ENCODE measurements around the gene GPR161.

The GPR161 gene

GRCh38 chr1:168146626-168147025 is 9.9 kb upstream of the GPR161 start:
- no peak for DNase-seq

DNA sequence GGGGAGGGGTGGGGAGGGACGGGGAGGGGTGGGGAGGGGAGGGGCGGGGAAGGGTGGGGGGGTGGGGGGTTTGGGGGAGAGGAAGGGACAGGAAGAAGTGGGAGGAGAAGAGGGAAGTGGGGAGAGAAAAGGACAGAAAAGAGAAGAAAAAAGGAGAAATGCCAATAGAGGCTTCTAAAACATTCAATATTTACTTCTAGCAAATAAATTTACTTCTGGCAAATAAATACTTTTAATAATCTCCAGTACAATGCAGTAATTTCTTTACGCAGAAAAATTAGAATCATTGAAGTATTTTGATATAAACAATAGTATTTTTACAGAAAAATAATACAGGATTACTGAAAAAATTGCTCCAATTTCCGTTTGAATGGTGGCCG is 9.4 kb upstream of the GPR161 start:
- DNase-seq, result no peak

GRCh38 chr1:168145184-168146159 is 8.7 kb upstream of the GPR161 start:
- DNase-seq, result peak; percentile 68

GRCh38 chr1:168141871-168142385 is 5.2 kb upstream of the GPR161 start:
- DNase-seq, result no peak

DNA sequence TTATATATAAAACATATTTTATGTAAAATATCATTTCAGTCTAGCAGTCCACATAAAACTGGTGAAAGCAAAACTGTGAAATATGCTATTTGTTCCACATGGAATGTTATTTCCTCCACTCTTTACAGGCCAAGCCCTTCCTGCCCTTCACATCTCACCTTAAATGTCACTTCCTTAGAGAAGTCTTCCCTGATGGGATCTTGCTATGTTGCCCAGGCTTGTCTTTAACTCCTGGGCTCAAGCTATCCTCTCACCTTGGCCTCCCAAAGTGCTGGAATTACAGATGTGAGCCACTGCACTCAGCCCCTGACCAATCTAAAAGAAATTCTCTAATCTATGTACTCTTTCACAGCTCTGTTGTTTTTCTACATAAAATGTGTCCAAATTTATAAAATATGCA is 2.3 kb upstream of the GPR161 start:
- DNase-seq, result no peak

GRCh38 chr1:168138134-168138533 is 1.4 kb upstream of the GPR161 start:
- DNase-seq, result no peak

DNA sequence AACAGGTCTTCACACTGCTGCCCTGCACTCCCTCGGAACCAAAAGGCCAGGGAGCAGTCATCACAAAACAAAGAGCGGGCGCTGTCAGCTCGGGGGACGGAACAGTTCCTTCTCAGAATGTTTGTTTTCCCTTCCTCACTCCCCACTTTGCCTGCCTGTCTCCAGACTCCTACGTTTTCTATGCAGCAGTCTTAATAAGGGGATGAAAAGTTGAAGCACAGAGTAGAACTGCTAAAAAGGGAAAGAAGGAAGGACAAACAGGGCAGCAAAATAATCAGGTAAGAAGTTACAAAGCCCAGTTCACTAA is 738 bp upstream of the GPR161 start:
- DNase-seq, result no peak

DNA sequence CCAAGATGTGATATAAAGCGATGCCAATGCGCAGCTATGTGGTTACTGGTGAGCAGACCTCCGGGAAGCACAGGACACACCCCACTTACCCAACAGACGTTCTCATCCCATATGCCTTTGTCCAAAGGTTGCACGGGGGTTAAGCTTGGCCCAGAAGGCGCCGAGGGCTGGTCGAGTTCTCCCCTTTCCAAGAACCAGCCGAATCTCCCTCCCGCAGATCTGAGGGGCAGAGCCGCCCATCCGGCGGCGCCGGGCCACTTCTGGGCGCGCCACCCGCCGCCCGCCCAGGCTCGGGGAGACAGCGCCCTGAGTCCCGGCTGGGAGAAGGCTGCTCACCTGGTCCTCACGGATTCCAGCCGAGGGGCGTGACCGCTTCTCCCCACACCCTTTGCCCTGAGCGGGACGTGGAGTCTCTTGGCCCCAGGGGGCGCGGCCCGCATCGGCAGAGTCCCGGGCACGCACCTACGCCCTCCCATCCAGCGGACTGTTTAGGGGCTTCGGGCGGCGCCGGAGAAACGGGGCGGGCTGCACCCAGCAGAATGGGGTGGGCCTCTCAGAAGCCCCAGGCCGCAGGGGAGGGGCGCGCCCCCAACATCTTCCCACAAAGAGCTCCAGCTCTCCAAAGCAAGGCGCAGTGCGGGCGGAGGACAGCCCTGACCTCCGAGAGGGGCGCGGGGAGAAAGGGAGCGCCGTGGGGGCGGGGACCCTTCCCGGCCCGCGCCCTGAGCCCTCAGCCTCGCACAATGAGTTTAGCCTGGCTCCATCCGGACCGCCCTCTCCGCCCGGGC is 615 bp downstream of the GPR161 start:
- no peak for DNase-seq

DNA sequence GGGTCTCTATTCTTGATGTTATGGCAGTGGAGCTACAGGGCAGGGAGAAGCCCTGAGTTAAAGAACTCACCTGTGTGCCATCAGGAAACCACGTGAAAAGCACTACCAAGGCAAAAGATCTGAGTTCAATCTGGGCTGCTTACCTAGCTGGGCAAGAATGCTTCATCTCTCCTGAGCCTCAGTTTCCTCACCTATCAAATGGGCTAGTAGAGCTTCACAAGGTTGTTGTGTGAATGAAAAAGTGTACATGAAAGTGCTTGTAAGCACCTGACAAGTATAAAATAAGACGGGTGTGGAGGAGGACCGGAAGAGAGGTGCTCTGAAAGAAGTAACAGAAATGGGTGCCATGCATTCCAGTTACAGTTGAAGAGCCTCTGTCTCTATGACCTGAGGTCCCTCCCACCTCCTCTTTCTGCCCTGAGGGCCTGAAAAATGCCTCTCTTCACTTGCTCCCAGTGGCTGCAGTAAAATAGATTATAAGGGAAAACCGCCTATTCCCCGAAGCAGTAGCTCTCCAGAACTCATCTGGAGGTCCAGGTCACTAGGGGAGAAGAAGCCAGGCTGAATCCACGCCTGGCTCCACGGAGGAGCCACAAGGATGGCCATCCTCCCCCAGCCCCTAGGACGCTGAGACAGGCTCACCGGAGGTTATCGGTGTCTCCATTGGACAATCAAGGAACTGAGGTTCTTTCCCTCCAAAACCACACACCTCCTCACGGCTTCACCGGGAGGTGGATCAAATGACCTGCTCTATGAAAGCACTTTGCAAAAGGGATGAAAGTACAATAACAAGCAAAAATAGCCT is 1.4 kb downstream of the GPR161 start:
- DNase-seq, result no peak

DNA sequence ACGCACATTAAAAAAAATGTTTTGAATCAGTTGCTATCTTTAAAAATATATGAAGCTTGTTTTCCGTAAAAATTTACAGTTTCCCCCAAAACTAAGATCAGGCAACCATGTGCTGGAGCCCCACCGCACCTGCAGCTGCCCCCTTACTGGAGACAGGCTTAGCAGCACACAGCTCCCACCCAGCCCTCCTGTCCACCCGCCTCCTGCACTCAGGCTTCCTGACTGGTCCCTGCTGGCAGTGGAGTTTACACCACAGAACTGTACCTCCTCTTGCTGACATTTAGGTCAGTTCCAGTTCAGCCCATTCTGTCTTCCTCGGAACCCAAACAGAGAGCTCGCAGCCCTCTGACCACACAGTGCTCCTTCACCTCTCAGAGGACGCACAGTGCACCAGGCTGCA is 2.1 kb downstream of the GPR161 start:
- DNase-seq, result no peak

- no peak for DNase-seq
Measured at GRCh38 chr1:168134132-168134531, 2.6 kb downstream of the GPR161 start.

DNA sequence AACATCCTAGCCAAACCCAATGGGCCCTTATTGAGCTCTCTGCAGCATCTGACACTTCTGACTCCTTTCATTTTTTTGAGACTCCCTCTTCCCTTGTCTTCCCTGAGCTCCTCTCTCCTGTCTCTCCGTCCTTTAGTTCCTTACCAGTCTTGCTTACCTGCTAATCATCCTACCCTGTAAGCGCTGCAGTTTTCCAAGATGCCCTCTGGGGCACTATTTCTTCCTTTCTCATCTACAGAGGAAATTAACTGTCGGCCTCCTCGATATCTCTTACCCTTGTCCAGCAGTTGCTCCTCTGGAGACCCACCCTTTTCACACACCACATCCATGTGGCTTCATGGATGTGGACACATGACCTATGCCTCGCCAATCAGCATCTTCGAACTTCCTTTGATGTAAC is 6.8 kb downstream of the GPR161 start:
- no peak for DNase-seq

DNA sequence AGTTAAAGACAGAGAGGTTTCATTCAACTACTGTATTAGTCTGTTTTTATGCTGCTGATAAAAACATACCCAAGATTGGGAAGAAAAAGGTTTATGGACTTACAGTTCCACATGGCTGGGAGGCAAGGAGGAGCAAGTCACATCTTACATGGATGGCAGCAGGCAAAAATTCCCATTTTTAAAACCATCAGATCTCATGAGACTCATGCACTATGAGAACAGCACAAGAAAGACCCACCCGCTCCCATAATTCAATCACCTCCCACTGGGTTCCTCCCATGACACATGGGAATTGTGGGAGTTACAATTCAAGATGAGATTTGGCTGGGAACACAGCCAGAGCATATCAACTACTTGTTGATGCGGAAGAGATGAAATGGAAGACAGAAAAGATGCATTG is 9.2 kb downstream of the GPR161 start:
- DNase-seq, result no peak

GRCh38 chr1:168125051-168125450 is 11.7 kb downstream of the GPR161 start:
- no peak for DNase-seq

DNA sequence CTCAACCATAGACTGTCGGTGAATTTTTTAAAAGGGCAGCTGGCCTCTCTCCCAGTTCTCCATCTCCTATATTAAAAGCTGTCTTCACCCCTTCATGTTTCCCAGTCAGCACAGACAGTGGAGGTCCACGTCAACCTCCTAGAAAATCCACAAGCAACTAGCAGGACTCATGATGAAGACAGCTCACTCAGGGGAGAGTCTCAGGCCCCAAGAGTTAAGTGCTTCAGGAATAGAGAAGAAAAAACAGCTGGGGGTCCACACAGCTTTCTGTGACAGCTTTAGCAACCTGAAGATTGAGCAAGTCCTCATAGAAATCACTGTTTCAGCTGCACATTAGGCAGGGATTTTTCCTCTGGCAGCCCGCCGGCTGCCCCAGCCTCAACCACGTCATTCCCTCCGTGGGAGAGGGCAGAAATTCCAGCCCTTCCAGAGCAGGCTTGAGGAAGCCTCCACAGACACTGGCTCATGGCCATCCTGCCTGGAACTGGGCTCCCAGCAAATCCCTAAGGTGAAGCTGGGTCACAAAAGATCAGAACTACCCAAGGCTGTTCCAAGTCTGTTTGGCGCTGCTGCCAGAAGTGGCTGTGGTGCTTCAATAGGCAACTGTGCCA is 15.2 kb downstream of the GPR161 start:
- no peak for DNase-seq

- no peak for DNase-seq
Measured at GRCh38 chr1:168119750-168120149, 17.0 kb downstream of the GPR161 start.

DNA sequence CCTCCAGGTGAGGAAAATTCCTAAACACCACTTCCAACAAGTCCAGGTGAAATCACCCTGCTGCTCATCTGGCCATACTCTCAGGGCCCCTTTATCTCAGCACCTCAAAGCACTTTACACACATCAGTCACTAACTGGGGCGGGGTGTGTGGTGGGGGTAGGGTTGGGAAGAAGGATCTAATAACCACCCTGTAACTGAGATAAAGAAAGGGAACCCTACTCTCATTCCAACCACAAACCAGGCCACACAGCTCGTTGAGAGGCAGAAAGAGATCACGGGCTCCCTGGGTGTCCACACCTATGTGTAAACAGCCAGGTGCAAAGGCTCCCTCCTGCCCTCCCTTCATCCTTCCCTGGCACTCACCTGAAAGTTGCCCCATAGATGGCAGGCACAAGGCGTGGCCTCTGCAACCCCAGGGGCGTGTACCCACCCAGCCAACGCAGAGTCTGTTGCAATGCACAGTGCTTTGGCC is 20.4 kb downstream of the GPR161 start:
- no peak for DNase-seq

- no peak for DNase-seq
Measured at GRCh38 chr1:168114845-168115244, 21.9 kb downstream of the GPR161 start.

- DNase-seq, result peak; percentile 55
Measured at GRCh38 chr1:168112673-168113305, 23.9 kb downstream of the GPR161 start.

- no peak for DNase-seq
Measured at GRCh38 chr1:168110896-168111545, 25.7 kb downstream of the GPR161 start.

DNA sequence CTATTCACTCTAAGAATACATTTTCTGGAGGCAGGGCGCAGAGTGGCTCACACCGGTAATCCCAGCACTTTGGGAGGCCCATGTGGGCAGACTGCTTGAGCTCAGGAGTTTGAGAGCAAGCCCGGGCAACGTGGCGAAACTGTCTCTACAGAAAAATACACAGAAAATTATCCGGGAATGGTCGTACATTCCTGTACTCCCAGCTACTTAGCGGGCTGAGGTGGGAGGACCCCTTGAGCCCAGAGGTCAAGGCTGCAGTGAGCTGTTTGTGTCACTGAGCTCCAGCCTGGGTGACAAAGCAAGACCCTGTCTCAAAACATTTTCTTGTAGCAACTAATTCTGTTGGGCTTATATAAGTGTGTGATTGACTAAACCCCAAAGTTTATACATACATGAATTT is 30.5 kb downstream of the GPR161 start:
- DNase-seq, result no peak

DNA sequence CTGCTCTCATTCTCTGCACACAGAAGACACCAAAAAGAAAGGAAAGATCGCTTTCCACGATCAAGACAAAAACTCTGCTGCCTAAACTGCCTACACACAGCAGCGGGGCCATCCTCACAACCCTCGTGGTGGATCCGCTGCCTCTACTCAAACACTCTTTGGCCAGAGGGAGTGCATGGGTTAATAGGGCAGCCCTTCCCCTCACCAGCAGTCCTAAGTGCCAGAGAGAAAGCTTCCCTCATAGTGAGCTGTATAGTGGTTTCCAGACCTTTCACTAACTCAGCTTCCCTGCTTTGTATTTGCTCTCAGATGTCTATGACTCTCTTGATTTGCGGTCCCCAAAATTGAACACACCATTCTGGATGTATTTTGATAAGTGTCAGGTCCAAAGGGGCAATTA is 30.9 kb downstream of the GPR161 start:
- DNase-seq, result no peak
